Fibroblast of lung (primary cell): ENCODE results near the gene GIMAP1.

Experiments
- EZH2 ChIP-seq: IDR thresholded peaks from 2 replicates; pipeline ENCODE4 v1.5.1; 2012; ENCODE audit warnings: low read length, control low read depth, mild to moderate bottlenecking; ENCODE audit errors: missing control alignments
- TF ChIP-seq, protein P1 (sequence below), 2 donors: IDR thresholded peaks in 1 of 2; conservative IDR thresholded peaks in 1 of 2; 1 replicate in 1 of 2; 2 replicates in 1 of 2; pipeline ENCODE4 v1.5.1; 2011 to 2012; ENCODE audit warnings: low read length in 2 of 2, control low read depth in 1 of 2, inconsistent platforms in 1 of 2, low read depth in 1 of 2, mild to moderate bottlenecking in 1 of 2

DNA sequence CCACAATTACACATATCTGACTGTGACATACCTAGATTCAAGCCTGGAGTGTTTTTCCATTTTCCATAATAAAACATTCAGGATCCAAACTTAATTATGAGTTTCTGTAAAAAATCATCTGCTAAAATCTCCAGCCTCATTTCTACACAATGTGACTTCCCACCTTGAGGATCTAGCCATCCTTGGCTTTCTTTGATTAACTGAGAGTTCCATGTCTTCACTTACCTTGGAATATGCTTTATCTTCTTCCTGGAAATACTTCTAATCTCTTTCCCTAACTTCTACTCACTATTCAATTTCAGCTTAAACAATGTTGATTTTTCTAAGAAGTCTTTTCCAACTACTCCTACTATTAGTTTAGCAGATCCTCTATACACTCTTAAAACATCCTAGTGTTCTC is 47.4 kb upstream of the GIMAP1 start:
- TF ChIP-seq, protein P1, sequence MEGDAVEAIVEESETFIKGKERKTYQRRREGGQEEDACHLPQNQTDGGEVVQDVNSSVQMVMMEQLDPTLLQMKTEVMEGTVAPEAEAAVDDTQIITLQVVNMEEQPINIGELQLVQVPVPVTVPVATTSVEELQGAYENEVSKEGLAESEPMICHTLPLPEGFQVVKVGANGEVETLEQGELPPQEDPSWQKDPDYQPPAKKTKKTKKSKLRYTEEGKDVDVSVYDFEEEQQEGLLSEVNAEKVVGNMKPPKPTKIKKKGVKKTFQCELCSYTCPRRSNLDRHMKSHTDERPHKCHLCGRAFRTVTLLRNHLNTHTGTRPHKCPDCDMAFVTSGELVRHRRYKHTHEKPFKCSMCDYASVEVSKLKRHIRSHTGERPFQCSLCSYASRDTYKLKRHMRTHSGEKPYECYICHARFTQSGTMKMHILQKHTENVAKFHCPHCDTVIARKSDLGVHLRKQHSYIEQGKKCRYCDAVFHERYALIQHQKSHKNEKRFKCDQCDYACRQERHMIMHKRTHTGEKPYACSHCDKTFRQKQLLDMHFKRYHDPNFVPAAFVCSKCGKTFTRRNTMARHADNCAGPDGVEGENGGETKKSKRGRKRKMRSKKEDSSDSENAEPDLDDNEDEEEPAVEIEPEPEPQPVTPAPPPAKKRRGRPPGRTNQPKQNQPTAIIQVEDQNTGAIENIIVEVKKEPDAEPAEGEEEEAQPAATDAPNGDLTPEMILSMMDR (conservative IDR thresholded peaks at IDR 0.05 in 1 of 2, IDR thresholded peaks at IDR 0.05 in 1 of 2; ENCODE audit: low read depth in 1 of 2, low read length in 2 of 2) = no peak
- TF ChIP-seq EZH2 = no peak
